DMS114 treated with DMSO at 0.1 percent for 48 hours (cell line): Measurements from ENCODE around the gene AMMECR1.
"Not testable (repeated sequence)": the region's sequence is repeated elsewhere in the genome, so short reads cannot be mapped to it uniquely, and the experiment has no call there.

Experiments used
- DNase-seq: peaks from one replicate; lab custom pipeline; 2025; ENCODE audit not compliant: unreplicated experiment; lab: John Stamatoyannopoulos, UW

The AMMECR1 gene

GRCh38 chrX:110317820-110318663, at the start of gene AMMECR1:
AMMECR1 (minus strand) TSS chrX:110318085; CDS start chrX:110318071, 14 bp downstream.
- peak; percentile 69 for DNase-seq

GRCh38 chrX:110363244-110363643, 45.4 kb upstream of the AMMECR1 start:
- no peak for DNase-seq

- DNase-seq = no peak
Observed at GRCh38 chrX:110359273-110359672, 41.4 kb upstream of the AMMECR1 start.

GRCh38 chrX:110358548-110358947, 40.7 kb upstream of the AMMECR1 start, which contains the start of gene RTL9:
RTL9 (plus strand) TSS chrX:110358848; CDS start chrX:110450618, 91,770 bp downstream.
- no peak for DNase-seq

GRCh38 chrX:110346681-110347080, 28.8 kb upstream of the AMMECR1 start:
- DNase-seq = peak; percentile 5

GRCh38 chrX:110341189-110342035, 23.5 kb upstream of the AMMECR1 start:
- DNase-seq = no peak

GRCh38 chrX:110338935-110339334, 21.1 kb upstream of the AMMECR1 start:
- DNase-seq = no peak

GRCh38 chrX:110333458-110333857, 15.6 kb upstream of the AMMECR1 start:
- not testable (repeated sequence) for DNase-seq

- DNase-seq = no peak
Observed at GRCh38 chrX:110331444-110332030, 13.7 kb upstream of the AMMECR1 start.

- DNase-seq = not testable (repeated sequence)
Observed at GRCh38 chrX:110328613-110329012, 10.7 kb upstream of the AMMECR1 start.

GRCh38 chrX:110327336-110327735, 9.5 kb upstream of the AMMECR1 start:
- no peak for DNase-seq

GRCh38 chrX:110326712-110327111, 8.8 kb upstream of the AMMECR1 start:
- DNase-seq = no peak

GRCh38 chrX:110322603-110323002, 4.7 kb upstream of the AMMECR1 start:
- DNase-seq = no peak

- DNase-seq = no peak
Observed at GRCh38 chrX:110321670-110322069, 3.8 kb upstream of the AMMECR1 start.

- DNase-seq = no peak
Observed at GRCh38 chrX:110321081-110321480, 3.2 kb upstream of the AMMECR1 start.

GRCh38 chrX:110320381-110320987, 2.6 kb upstream of the AMMECR1 start:
- no peak for DNase-seq

- no peak for DNase-seq
Observed at GRCh38 chrX:110318664-110318968, 731 bp upstream of the AMMECR1 start.

GRCh38 chrX:110317061-110317819, 645 bp downstream of the AMMECR1 start:
- peak; percentile 14 for DNase-seq

GRCh38 chrX:110316351-110317060, 1.4 kb downstream of the AMMECR1 start:
- DNase-seq = no peak

- no peak for DNase-seq
Observed at GRCh38 chrX:110315551-110315950, 2.3 kb downstream of the AMMECR1 start.
